SKM-1 treated with dmso at 0.1 percent for 144 hours (cell line): Measurements from ENCODE around the gene CYP26C1.
"Not testable (repeated sequence)": the region's sequence is repeated elsewhere in the genome, so short reads cannot be mapped to it uniquely, and the experiment has no call there.

Experiments
- DNase-seq: peaks from one replicate; lab custom pipeline; 2025; ENCODE audit not compliant: unreplicated experiment; lab: John Stamatoyannopoulos, UW

Gene CYP26C1

GRCh38 chr10:93075369-93076221 is 15.0 kb downstream of the CYP26C1 start:
- DNase-seq: no peak

DNA sequence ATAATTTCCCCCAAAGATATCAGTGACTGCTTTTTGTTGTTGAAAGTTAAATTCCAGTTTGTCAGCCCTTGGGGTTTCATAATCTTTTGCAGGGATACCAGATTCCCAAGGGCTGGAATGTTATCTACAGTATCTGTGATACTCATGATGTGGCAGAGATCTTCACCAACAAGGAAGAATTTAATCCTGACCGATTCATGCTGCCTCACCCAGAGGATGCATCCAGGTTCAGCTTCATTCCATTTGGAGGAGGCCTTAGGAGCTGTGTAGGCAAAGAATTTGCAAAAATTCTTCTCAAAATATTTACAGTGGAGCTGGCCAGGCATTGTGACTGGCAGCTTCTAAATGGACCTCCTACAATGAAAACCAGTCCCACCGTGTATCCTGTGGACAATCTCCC is 16.3 kb downstream of the CYP26C1 start:
- DNase-seq: no peak

DNA sequence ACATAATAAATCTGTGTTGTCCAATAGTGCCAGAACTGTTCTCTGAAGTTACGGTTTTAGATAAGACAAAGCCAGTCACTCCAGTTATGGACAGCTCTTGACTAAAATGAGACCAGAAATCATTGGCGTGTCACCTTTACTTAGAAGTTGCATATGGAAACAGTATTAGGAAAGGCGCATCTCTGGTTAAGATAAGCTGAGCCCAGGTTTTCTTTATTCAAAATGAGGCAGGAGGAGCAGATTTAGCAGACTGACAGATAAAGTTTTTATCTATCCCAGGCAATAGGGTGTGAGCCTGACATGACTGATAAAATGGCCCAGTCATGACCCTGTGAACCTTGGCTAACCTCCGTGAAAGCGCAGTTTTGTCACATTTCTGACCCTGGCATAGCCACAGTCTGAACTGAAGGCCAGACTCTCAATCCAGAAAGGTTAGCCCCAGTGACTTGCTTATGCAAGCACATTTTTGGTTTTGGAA is 17.3 kb downstream of the CYP26C1 start:
- no peak for DNase-seq

DNA sequence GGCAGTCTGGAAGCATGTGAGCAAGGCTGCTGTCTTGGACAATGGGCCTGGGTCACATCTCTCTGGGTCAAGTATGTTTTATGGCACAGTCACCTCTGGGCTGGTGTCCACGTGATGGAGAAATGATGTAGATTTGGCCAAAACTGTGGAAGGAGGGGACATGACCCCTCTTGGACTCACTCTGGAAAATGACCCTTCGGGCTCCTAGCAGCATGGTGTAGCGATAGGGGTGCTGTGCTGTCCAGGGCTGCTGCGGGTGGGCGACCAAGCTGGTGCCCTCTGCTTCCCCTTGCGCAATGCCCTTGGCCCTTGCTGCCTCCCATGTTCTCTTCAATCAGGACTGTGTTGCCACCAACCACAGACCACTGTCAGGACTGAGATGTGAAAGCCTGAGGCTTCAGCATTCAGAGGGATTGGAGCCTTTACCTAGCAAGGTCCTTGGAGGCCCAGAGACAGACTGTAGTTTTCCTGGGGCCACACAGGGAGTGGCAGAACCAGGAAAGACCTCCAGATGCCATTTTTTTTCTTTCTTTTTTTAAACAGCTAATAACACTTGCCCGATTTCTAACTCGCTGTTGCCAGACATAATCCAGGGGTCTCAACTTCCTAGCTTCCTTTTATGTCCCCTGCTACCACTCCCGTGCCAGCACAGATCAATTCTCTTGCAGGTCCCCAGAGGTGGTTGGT is 19.2 kb downstream of the CYP26C1 start:
- DNase-seq: no peak

GRCh38 chr10:93080350-93081046 is 19.9 kb downstream of the CYP26C1 start:
- peak; percentile 36 for DNase-seq

- no peak for DNase-seq
These were observed 20.7 kb downstream of the CYP26C1 start for GRCh38 chr10:93081318-93081717.

DNA sequence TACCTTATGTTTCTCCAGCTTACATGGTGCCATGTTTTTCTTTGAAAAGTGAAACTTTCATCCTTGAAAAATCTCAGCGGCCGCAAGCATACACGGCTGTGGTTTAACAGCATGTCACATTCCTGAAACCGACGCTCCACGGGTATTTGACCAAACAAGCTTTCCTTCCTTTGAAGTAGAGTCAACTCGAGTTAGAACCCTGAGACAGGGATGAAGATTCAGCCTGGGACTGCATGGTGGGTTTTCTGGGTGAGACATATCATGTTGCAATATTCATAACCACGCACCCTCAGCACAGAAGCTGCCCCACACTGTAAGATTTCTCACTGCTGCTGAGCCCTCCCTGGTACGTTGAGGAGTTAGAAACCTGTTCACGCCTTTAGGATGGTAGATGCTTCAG is 21.2 kb downstream of the CYP26C1 start:
- DNase-seq: no peak

DNA sequence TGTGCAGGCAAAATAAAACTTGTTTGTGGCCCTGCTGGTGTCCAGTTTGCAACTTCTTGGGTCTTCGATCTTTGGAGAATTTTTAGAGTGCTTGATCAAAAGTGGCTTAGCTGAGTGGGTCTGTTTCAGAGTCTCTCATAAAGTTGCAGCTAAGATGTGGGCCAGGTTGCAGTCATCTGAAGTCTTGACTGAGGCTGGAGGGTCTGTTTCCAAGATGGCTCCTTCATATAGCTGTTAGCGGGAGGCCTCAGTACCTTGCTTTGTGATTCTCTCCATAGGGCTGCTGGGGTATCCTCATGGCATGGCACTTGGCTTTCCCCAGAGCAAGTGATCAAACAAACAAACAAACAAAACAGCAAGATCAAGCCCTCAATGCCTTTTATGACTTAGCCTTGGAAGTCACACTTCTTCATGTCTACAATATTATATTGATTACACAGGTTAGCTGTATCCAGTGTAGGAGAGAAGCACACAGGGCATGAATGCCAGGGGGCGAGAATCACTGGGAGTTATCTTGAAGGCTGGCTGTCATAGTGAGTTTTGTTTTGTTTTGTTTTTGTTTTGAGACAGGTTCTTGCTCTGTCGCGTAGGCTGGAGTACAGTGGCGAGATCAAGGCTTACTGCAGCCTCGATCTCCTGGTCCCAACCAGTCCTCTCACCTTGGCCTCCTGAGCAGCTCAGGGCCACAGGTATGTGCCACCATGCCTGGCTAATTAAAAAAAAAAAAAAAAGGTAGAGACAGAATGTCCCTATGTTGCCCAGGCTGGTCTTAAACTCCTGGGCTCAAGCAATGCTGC is 23.3 kb downstream of the CYP26C1 start:
- DNase-seq: no peak

GRCh38 chr10:93085272-93085859 is 24.8 kb downstream of the CYP26C1 start:
- no peak for DNase-seq

DNA sequence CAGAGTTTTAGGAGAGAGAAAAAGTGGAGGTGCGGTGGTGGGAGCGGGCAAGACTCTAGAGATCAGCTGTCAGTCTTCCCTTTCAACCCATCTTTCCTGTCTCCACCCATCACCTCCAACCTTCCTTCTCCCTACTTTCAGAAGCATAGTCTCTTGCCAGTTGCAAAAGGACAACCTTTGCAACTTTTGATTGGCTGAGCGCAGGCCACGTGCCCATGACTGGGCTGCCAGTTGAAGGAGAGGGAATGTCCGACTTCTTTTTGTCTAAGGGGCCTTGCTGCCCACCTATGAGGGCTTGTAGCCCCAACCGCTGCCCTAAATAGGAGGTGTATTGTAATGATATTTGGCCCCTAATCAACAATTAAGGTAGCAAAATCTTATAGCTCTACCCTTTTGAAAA is 25.7 kb downstream of the CYP26C1 start:
- no peak for DNase-seq

GRCh38 chr10:93087846-93088245 is 27.2 kb downstream of the CYP26C1 start:
- no peak for DNase-seq

- DNase-seq: no peak
These were observed 27.9 kb downstream of the CYP26C1 start for GRCh38 chr10:93088466-93088865.

DNA sequence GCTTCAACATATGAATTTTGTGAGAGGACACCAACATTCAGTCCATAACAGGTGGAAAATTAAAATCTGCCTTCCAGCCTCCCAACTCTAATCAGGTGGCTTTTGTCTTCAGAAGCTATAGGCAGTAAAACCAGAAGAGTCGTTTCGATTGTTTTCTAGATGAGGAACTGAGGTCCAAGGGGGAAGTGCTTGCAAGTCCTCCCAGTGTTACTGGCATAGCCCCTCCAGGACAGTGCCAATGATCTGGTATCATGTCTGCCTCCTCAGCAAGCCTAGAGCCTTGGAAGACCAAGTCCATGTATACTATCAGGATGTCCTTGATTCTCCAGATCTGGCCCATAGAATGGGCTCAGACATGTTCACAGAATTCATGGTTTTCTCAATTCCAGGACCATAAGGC is 30.0 kb downstream of the CYP26C1 start:
- DNase-seq: no peak

GRCh38 chr10:93091960-93092359 is 31.4 kb downstream of the CYP26C1 start:
- DNase-seq: peak; percentile 25

DNA sequence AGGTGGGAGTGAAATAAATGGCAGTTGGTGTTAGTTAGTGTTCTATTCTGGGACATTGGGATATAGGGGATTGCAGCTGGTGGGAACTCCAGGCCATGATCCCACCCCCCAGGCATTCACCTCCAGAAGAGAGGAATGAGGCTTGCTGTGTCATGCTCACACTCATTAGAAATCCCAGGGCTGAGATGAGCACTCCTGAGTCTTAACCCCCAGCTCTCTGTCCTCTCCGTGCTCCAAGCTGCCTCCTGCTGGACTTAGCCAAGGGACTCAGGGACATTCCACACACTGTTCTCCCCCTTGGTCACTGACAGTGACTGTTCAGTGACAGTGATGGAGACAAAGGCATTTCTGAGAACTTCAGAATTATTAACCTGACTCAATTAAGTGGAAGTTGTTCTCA is 34.6 kb downstream of the CYP26C1 start:
- no peak for DNase-seq

DNA sequence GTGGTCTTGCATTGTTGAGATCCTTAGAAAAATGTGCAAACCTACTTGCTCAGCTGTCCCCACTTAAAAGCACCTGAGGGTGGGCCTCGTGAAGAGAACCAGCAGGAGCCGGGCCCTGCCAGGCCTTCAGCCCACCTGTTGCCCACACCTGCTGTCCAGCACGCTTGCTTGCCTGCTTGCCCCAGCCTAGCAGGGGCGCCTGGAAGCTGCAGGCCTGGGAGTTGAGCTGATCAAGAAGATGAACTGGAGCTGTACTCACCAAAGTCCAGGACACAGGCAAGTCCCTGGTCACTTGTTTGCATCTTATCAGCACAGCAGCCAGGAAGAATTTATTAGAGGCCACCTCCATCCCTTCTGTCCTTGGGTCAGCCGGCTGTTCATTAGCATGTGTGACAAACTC is 36.3 kb downstream of the CYP26C1 start:
- no peak for DNase-seq

GRCh38 chr10:93097386-93097785 is 36.8 kb downstream of the CYP26C1 start:
- DNase-seq: no peak

DNA sequence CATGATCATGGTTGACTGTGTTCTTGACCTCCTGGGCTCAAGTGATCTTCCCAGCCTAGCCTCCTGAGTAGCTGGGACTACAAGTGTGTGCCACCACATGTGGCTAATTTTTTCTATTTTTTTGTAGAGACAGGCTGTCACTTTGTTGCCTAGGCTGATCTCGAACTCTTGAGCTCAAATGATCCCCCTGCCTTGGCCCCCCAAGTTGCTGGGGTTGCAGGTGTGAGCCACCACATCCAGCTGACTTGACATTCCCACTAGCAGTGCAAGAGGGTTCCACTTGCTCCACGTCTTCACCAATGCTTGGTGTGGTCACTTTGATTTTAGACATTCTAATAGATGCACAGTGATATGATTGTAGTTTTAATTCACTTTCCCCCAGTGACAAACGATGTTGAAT is 38.2 kb downstream of the CYP26C1 start:
- DNase-seq: no peak

- DNase-seq: no peak
These were observed 39.1 kb downstream of the CYP26C1 start for GRCh38 chr10:93099670-93100069.

DNA sequence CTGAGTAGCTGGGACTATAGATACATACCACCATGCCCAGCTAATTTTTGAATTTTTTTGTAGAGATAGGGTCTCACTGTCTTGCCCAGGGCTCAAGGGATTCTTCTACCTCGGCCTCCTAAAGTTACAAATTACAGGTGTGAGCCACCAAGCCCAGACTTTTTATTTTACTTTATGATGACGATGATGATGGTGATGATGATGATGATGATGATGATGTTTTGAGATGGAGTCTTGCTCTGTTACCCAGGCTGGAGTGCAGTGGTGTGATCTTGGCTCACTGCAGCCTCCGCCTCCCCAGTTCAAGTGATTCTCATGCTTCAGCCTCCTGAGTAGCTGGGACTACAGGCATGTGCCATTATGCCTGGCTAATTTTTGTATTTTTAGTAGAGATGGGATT is 40.5 kb downstream of the CYP26C1 start:
- not testable (repeated sequence) for DNase-seq

DNA sequence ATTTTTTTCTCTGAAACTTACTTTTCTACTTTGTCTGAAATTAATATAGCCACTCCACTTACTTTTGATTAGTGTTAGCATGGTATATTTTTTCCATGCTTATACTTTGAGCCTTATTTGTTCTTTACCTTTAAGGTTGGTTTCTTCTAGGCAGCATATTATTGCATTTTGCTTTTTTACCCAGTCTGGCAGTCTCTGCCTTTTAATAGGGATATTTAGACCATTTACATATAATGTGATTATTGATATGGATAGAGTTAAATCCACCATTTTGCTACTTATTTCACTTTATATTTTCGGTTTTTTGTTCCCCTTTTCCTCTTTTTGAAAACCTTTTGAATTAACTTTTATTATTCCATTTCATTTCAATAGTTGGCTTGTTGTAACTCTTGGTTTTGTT is 43.4 kb downstream of the CYP26C1 start:
- DNase-seq: no peak
